ACHN (cell line): ENCODE results near the gene AGO3.
A peak's percentile ranks its signal among the peaks of the same experiment; 100 is the strongest.

ENCODE experiments used
- DNase-seq: peaks from one replicate; pipeline ENCODE4 v3.0.0-alpha.2; 2015
- in situ Hi-C: cut with HindIII; loops from 2 replicates; pipeline ENCODE4 v1.10.0; 2017; ENCODE audit warnings: low sequenced_read_pairs, low pct_ligation_motif_present, low pct_unique_long_range_greater_than_20kb

AGO3 gene

GRCh38 chr1:36106269-36106668, 175.4 kb downstream of the AGO3 start:
- DNase-seq = no peak
- in situ Hi-C loops = no loop called here

- in situ Hi-C loops = no loop called here
- no peak for DNase-seq
These were observed 176.5 kb downstream of the AGO3 start for GRCh38 chr1:36107394-36107793.

- in situ Hi-C loops = no loop called here
These were observed 177.4 kb downstream of the AGO3 start for GRCh38 chr1:36108314-36108713.

GRCh38 chr1:36109041-36109679, 178.3 kb downstream of the AGO3 start:
- in situ Hi-C loops = no loop called here
- peak; percentile 58 for DNase-seq

More at GRCh38 chr1:36108314-36108713, 177.4 kb downstream of the AGO3 start:
- DNase-seq = no peak

- in situ Hi-C loops = no loop called here
- no peak for DNase-seq
These were observed 180.2 kb downstream of the AGO3 start for GRCh38 chr1:36111151-36111550.

DNA sequence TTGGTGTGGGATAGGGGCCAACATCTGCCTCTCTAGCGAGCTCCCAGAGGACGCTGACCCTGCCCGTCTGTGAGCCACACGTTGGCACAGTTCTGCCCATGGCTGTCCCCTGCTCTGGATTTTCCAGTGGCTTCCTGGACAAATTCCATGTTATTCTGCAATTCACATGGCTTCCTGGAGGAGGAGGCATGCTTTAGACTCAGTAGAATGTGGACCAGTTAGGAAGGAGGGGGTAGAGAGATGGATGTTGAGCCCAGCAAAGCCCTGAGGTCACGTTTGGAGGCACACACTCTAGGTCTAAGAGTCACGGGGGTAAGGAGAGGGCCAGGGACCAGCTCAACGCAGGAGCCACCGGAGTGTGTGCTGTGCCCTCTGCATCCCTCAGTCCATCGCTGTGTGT, 181.9 kb downstream of the AGO3 start:
- in situ Hi-C loops = no loop called here
- DNase-seq = no peak

- in situ Hi-C loops = no loop called here
- no peak for DNase-seq
These were observed 183.5 kb downstream of the AGO3 start for GRCh38 chr1:36114371-36114770.

DNA sequence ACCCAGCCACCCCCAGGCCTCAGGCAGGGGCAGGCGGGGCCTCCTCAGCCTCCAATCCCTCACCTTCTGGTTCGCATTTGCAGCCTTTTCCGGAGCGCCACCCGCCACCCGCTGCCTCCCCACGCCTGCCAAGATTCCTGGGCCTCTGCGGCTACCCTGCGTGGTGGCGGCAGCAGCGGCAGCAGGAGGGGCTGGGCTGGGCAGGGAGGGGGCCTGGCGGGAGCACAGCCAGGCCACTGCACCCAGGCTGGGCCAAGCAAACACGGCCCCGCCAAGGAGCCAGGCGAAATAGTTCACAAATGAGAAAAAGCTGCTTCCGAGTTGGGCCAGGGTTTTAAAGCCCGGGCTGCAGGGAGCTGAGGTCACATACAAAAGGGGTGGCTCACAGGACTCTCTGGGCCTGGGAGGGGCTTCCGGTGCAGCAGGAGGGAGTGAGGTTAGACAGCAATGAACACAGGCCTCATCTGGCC, 184.3 kb downstream of the AGO3 start:
- no peak for DNase-seq
- in situ Hi-C loops = no loop called here

- no peak for DNase-seq
- in situ Hi-C loops = no loop called here
These were observed 185.0 kb downstream of the AGO3 start for GRCh38 chr1:36115931-36116330.

GRCh38 chr1:36116901-36117300, 186.0 kb downstream of the AGO3 start:
- in situ Hi-C loops = no loop called here
- no peak for DNase-seq

DNA sequence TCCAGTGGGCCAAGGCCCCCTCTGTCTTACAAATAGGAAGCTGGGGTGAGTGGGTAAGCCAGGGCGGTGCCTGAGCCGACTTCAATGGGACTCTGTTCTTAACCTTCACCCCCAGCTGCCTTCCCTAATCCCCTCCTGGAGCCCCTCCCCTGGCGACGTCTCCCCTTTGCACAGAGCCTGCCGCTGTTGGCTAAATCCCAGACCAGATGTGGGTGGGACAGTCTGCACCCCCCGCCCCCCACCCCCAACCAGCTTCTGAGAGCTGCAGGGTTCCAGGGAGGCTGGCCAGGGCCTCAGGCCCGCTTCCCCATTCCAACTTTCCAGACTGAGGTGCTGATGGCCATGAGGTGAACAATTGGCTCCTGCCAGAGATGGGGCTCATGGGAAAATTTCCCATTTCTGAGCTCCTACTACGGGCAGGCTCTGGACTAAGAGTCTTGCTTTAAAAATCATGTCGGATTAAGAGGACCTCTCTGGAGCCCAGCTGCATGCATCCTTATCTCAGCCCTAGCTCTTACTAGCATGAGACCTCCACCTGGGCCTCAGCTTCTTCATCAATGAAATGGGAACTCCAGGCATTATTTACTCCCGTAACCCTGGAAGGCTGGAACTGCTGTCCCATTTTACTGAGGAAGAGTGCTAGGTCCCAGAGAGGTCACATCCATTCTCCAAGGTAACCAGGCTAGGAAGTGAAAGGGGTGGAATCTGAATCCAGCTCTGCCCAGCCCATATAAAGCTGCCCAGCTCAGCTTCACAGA, 187.7 kb downstream of the AGO3 start:
- in situ Hi-C loops = no loop called here

DNA sequence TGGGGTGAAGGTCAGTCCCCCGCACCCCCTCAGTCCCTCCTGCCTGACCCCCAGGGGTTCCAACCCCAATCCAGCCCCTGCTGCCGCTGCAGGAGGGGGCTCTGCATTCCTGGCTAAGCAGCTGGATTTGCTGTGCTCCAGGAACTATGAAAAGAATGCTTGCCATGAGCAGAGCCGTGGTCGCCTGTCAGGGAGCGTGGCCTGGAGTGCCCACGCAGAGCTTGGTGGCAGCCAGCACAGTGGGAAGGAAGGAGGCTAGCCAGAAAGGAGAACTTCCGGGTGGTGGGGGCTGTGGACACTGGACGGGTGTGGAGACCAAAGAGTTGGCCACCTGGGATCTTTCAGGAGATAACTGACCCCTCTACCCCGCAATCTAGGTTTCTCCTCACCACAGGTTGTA, 188.6 kb downstream of the AGO3 start:
- DNase-seq = no peak
- in situ Hi-C loops = no loop called here

More for the DNA sequence above, 187.7 kb downstream of the AGO3 start:
- no peak for DNase-seq
